ENCODE data around the gene HIBADH.

HIBADH gene

DNA sequence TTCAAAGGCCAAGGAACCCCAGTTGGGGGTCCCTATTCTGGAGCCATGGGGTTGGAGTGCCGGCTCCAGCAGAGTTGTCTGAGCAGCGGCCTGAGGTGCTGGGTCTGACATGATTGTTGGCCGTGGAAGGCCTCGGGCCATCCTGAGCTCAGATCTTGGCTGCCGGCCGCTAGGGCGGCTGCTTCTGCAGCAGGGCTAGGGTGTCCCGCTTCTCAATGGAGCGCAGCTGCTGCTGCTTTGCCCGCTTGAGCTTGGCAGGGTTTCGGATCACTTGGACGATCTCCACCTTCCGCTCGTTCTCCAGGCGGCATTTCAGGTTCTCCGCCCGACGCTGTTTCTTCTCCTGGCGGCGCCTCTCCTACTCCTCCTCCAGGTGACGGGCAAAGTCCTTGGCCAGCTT is 171.1 kb downstream of the HIBADH start:
- H3K4me1 ChIP-seq (ENCODE audit: control insufficient read depth, insufficient read depth, low read length), result no peaks in the 10 kb centered on the region
- H3K4me3 ChIP-seq (ENCODE audit: insufficient read depth, low read depth, low read length), result no peak overlapping the region
- no peaks in the 10 kb centered on the region for H3K9me3 ChIP-seq (ENCODE audit: control insufficient read depth, low read length)
- H3K27me3 ChIP-seq (ENCODE audit: control insufficient read depth, insufficient read depth, low read length, poor library complexity, severe bottlenecking), result no peaks in the 10 kb centered on the region
- H3K36me3 ChIP-seq (ENCODE audit: control insufficient read depth, insufficient read depth, low read length), result no peaks in the 10 kb centered on the region
- 94 to 95% methylated on average over 21 of the region's 21 CpGs for WGBS, 2 experiments
- H3K27ac ChIP-seq (ENCODE audit: insufficient read depth, low read depth, low read length, poor library complexity, severe bottlenecking), result no peak overlapping the region

DNA sequence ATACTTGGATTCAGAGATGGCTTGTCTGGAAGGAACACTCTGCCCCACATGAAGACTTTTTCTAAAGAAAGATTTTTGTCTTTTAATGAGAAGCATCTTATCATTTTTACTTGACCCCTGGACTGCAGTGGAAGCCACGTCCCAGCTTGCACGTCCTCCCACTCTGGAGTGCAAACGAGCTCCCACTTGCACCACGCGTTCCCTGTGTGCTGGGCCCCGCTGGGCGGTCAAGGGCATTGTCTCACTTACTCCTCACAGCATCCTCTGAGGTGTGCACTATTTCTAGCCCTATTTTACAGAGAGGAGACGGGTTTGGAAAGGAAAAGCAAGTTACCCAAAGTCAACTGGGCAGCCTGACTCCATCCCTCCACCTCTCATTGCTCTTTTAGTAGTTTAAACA is 175.2 kb downstream of the HIBADH start:
- H3K27me3 ChIP-seq (ENCODE audit: control insufficient read depth, insufficient read depth, low read length, poor library complexity, severe bottlenecking), result no peaks in the 10 kb centered on the region
- H3K36me3 ChIP-seq (ENCODE audit: control insufficient read depth, insufficient read depth, low read length), result no peaks in the 10 kb centered on the region
- no peak overlapping the region for H3K4me3 ChIP-seq (ENCODE audit: insufficient read depth, low read depth, low read length)
- no peaks in the 10 kb centered on the region for H3K4me1 ChIP-seq (ENCODE audit: control insufficient read depth, insufficient read depth, low read length)
- 86 to 90% methylated on average over 8 of the region's 8 CpGs for WGBS, 2 experiments
- no peak overlapping the region for H3K27ac ChIP-seq (ENCODE audit: insufficient read depth, low read depth, low read length, poor library complexity, severe bottlenecking)
- no peaks in the 10 kb centered on the region for H3K9me3 ChIP-seq (ENCODE audit: control insufficient read depth, low read length)

DNA sequence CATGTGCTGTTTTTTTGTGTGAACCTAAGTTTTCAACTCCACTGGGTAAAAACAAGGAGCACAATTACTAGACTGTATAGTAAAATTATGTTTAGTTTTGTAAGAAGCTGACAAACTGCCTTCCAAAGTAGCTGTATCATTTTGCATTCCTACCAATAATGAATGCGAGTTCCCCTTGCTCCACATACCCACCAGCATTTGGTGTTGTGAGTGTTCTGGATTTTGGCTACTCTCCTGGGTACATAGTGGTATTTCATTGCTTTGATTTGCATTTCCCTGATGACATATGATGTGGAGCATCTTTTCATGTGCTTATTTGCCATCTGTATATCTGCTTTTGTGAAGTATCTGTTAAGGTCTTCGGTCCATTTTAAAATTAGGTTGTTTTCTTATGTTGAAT is 178.2 kb downstream of the HIBADH start:
- H3K4me3 ChIP-seq (ENCODE audit: insufficient read depth, low read depth, low read length), result no peak overlapping the region
- no peaks in the 10 kb centered on the region for H3K4me1 ChIP-seq (ENCODE audit: control insufficient read depth, insufficient read depth, low read length)
- no peaks in the 10 kb centered on the region for H3K27me3 ChIP-seq (ENCODE audit: control insufficient read depth, insufficient read depth, low read length, poor library complexity, severe bottlenecking)
- H3K27ac ChIP-seq (ENCODE audit: insufficient read depth, low read depth, low read length, poor library complexity, severe bottlenecking), result no peak overlapping the region
- WGBS, 2 experiments, result 95 to 100% methylated on average over 2 of the region's 2 CpGs
- H3K9me3 ChIP-seq (ENCODE audit: control insufficient read depth, low read length), result no peaks in the 10 kb centered on the region
- H3K36me3 ChIP-seq (ENCODE audit: control insufficient read depth, insufficient read depth, low read length), result no peaks in the 10 kb centered on the region

DNA sequence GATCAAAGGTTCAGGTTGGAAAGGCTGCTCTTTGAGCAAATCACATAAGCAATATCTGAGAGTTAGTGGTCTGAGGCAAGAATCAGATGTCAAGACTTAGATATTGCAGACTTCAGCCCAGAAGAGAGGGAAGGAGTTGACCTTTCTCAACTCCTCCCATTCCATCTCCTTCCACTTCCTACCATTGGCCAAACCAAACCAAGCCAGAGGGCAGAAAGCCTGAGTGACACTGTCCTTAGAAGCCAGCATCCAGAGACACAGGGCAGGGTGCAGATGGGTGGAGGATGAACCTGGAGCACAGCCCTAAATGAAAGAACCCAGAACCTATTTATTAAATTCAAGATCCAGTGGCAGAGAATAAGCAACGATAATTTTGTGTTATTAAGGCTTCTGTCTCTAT is 180.5 kb downstream of the HIBADH start:
- Histone ChIP-seq H3K27ac (ENCODE audit: insufficient read depth, low read depth, low read length, poor library complexity, severe bottlenecking) (no peak overlapping the region), H3K4me1 (ENCODE audit: control insufficient read depth, insufficient read depth, low read length) (no peaks in the 10 kb centered on the region), H3K4me3 (ENCODE audit: insufficient read depth, low read depth, low read length) (no peak overlapping the region), H3K36me3 (ENCODE audit: control insufficient read depth, insufficient read depth, low read length) (no peaks in the 10 kb centered on the region), H3K9me3 (ENCODE audit: control insufficient read depth, low read length) (no peaks in the 10 kb centered on the region), H3K27me3 (ENCODE audit: control insufficient read depth, insufficient read depth, low read length, poor library complexity, severe bottlenecking) (no peaks in the 10 kb centered on the region)
- 92 to 100% methylated on average over 1 of the region's 1 CpG for WGBS, 2 experiments

DNA sequence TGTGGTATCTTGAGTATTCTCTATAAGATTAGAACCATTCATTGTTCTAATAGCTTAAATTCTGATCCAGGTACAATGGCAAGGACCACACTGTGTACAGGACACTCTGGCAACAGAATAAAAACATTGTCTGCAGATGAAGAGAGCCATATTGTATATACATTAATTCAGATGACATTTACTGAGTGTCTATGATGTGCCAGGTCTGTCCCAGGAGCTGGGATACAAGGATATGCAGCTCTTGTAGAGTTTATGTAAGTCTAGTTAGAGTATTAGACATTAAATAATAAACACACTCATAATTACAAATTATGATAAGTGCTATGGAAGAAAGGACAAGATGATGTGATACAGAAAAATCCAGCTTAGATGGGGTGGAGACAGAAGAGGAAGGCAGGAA is 184.1 kb downstream of the HIBADH start:
- Histone ChIP-seq H3K9me3 (ENCODE audit: control insufficient read depth, low read length) (no peaks in the 10 kb centered on the region), H3K4me3 (ENCODE audit: insufficient read depth, low read depth, low read length) (no peak overlapping the region), H3K4me1 (ENCODE audit: control insufficient read depth, insufficient read depth, low read length) (no peaks in the 10 kb centered on the region), H3K36me3 (ENCODE audit: control insufficient read depth, insufficient read depth, low read length) (no peaks in the 10 kb centered on the region), H3K27ac (ENCODE audit: insufficient read depth, low read depth, low read length, poor library complexity, severe bottlenecking) (no peak overlapping the region), H3K27me3 (ENCODE audit: control insufficient read depth, insufficient read depth, low read length, poor library complexity, severe bottlenecking) (no peaks in the 10 kb centered on the region)

DNA sequence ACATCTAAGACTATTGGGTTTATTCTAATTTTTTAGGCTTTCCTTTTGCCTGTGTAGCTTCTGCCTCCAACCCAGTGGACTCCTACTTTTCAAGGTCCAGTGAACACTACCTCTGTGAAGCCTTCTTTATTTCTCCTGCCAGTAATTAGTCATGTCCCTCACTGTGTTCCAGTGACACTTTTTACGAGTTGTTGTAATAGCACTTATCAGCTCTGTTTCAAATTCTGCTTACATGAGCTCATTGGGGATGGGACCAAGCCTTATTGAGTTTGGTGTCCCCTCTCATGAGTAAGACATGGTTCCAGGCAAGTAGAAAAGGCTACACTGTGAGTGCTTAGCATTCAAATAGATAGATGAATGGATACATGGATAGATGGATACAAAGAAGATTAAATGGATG is 184.6 kb downstream of the HIBADH start:
- Histone ChIP-seq H3K4me3 (ENCODE audit: insufficient read depth, low read depth, low read length) (no peak overlapping the region), H3K9me3 (ENCODE audit: control insufficient read depth, low read length) (no peaks in the 10 kb centered on the region), H3K27ac (ENCODE audit: insufficient read depth, low read depth, low read length, poor library complexity, severe bottlenecking) (no peak overlapping the region), H3K36me3 (ENCODE audit: control insufficient read depth, insufficient read depth, low read length) (no peaks in the 10 kb centered on the region), H3K27me3 (ENCODE audit: control insufficient read depth, insufficient read depth, low read length, poor library complexity, severe bottlenecking) (no peaks in the 10 kb centered on the region), H3K4me1 (ENCODE audit: control insufficient read depth, insufficient read depth, low read length) (no peaks in the 10 kb centered on the region)
- 90 to 98% methylated on average over 1 of the region's 1 CpG for WGBS, 2 experiments

DNA sequence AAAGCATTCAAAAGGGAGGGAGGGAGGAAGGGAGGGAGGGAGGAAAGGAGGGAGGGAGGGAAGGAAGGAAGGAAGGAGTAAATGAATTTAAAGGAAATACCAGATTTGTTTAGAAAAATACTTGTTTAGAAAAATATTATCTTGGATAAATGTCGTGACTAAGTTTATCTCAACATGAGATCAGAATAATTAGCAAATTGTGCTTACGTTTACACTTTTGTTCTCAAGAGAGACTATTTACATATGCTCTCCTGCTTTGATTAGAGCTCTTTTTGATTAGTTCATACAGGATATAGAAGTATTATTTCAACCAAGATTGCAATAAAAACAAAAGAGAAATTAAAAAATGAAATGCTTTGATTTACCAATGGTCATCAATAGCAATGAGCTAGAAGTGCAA is 186.2 kb downstream of the HIBADH start:
- Histone ChIP-seq H3K4me1 (ENCODE audit: control insufficient read depth, insufficient read depth, low read length) (no peaks in the 10 kb centered on the region), H3K27me3 (ENCODE audit: control insufficient read depth, insufficient read depth, low read length, poor library complexity, severe bottlenecking) (no peaks in the 10 kb centered on the region), H3K9me3 (ENCODE audit: control insufficient read depth, low read length) (no peaks in the 10 kb centered on the region), H3K4me3 (ENCODE audit: insufficient read depth, low read depth, low read length) (no peak overlapping the region), H3K27ac (ENCODE audit: insufficient read depth, low read depth, low read length, poor library complexity, severe bottlenecking) (no peak overlapping the region), H3K36me3 (ENCODE audit: control insufficient read depth, insufficient read depth, low read length) (no peaks in the 10 kb centered on the region)
- 76 to 83% methylated on average over 1 to 2 of the region's 2 CpGs for WGBS, 2 experiments
